OCI-LY7 (cell line): ENCODE data around the gene GALNT10. TPM values are rescaled to one million over a fixed set of nuclear protein-coding genes. Genes with fewer than 3 reads are reported as not detected.

Source experiments
- BruUV-seq: library from RNA; stranded (reverse); fragments of 400-500 nt; replicated peaks from 2 replicates; lab custom pipeline; 2021; lab: Mats Ljungman, UMichigan
- CTCF ChIA-PET: fragments of 300-600 bp; sonication (Branson Sonifier 250); formaldehyde crosslinking; loops from one replicate; lab custom pipeline; 2022; ENCODE audit warnings: antibody characterized with exemption; ENCODE audit not compliant: unreplicated experiment; lab: Charles Lee
- POLR2A ChIA-PET: fragments of 300-600 bp; sonication (Branson Sonifier 250); formaldehyde crosslinking; loops from one replicate; lab custom pipeline; 2022; ENCODE audit warnings: antibody characterized with exemption; lab: Charles Lee
- DNase-seq: peaks from one replicate; pipeline ENCODE4 v3.0.0-alpha.2; 2015; ENCODE audit warnings: low spot score
- H2AFZ ChIP-seq: fragments of 200-600 bp; sonication (generic), shearing (Covaris generic); 2 replicates; pipeline ENCODE4 v1.6.1; 2014; ENCODE audit warnings: mild to moderate bottlenecking, antibody characterized with exemption, low read length, moderate library complexity
- H3K27ac ChIP-seq: fragments of 200-600 bp; sonication (generic); 2 replicates; pipeline ENCODE4 v1.5.1; 2014; ENCODE audit warnings: mixed run types, low read depth, mild to moderate bottlenecking, moderate library complexity, low read length, inconsistent platforms; ENCODE audit not compliant: poor library complexity, severe bottlenecking
- H3K36me3 ChIP-seq: fragments of 200-600 bp; sonication (generic); 2 replicates; pipeline ENCODE4 v1.6.1; 2014; ENCODE audit warnings: mild to moderate bottlenecking, antibody characterized with exemption, low read length, moderate library complexity, mixed read lengths; ENCODE audit not compliant: insufficient read depth
- H3K4me1 ChIP-seq: fragments of 200-600 bp; sonication (generic); 2 replicates; pipeline ENCODE4 v1.5.1; 2014; ENCODE audit warnings: mild to moderate bottlenecking, low read length; ENCODE audit not compliant: insufficient read depth, poor library complexity, severe bottlenecking
- H3K4me2 ChIP-seq: fragments of 200-600 bp; sonication (generic); 2 replicates; pipeline ENCODE4 v1.6.1; 2014; ENCODE audit warnings: mild to moderate bottlenecking, low read length
- H3K4me3 ChIP-seq: fragments of 200-600 bp; sonication (generic); 2 replicates; pipeline ENCODE4 v1.5.1; 2014; ENCODE audit warnings: mild to moderate bottlenecking, low read depth, low read length; ENCODE audit not compliant: poor library complexity, severe bottlenecking
- H3K79me2 ChIP-seq: fragments of 200-600 bp; sonication (generic); 2 replicates; pipeline ENCODE4 v1.6.1; 2016; ENCODE audit warnings: low read depth, mild to moderate bottlenecking, low read length, moderate library complexity, mixed read lengths; ENCODE audit not compliant: insufficient read depth
- H3K9me2 ChIP-seq: fragments of 200-600 bp; sonication (generic); 2 replicates; pipeline ENCODE4 v1.6.1; 2016; ENCODE audit warnings: mild to moderate bottlenecking, low read length, mixed read lengths; ENCODE audit not compliant: insufficient read depth
- H3K9me3 ChIP-seq: fragments of 200-600 bp; sonication (generic); 2 replicates; pipeline ENCODE4 v1.6.1; 2014; ENCODE audit warnings: mild to moderate bottlenecking, mixed run types, low read length, mixed read lengths
- H4K20me1 ChIP-seq: fragments of 200-600 bp; sonication (generic); 2 replicates; pipeline ENCODE4 v1.6.1; 2014; ENCODE audit warnings: mild to moderate bottlenecking, antibody characterized with exemption, low read length, moderate library complexity, mixed read lengths; ENCODE audit not compliant: insufficient read depth
- EZH2phosphoT487 ChIP-seq: fragments of 200-600 bp; sonication (generic); IDR thresholded peaks from 2 replicates; pipeline ENCODE4 v1.6.1; 2018; ENCODE audit warnings: low read depth, borderline replicate concordance, mild to moderate bottlenecking, mixed run types, antibody characterized with exemption, low read length, moderate library complexity, mixed read lengths
- intact Hi-C: fragments of 100-400 bp; cut with micrococcal nuclease; formaldehyde crosslinking; loops from one replicate; pipeline ENCODE4 v1.10.0; 2022; ENCODE audit not compliant: unreplicated experiment
- total RNA-seq, 2 experiments: library from RNA; depleted of rRNA in 1 of 2; stranded (reverse); fragments of >200 nt in 1 of 2; shearing (Covaris generic) in 1 of 2; gene quantifications; 2 replicates each; pipeline ENCODE4 v1.2.3, GENCODE V29; 2014 to 2022
- TF ChIP-seq, protein P1 (sequence below): fragments of 200-600 bp; sonication (generic); conservative IDR thresholded peaks from 2 replicates; pipeline ENCODE4 v1.5.1; 2014; ENCODE audit warnings: mild to moderate bottlenecking, antibody characterized with exemption, low read length, moderate library complexity, mixed read lengths

GALNT10 gene
- total RNA-seq, 2 experiments from 2014 or later, result 7.3 to 20.6 TPM

DNA sequence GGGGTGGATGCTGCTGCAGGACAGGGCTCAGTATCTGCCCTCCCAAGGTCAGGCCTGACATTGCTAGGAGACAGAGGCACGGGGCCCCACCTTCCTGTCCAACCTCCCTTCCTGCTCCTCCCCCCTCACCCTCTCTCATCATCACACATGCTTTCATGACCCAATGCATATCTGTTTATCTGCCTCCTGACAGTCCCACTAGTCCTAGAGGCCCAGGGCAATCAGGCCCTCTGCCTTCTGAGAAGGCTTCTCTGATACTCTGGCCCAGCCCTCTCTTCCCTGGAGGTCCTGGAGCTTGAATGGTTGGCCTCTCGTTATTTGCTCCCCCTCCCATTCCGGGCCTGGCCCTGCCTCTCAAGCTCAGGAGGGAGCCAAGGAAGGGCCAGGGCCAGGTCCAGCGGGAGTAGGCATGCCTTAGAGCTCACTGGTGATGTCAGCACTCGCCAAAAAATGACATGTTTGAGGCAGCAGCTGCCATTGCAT lies 164.6 kb downstream of the GALNT10 start:
- POLR2A ChIA-PET, result no interaction called here
- intact Hi-C loops, result no loop called here

DNA sequence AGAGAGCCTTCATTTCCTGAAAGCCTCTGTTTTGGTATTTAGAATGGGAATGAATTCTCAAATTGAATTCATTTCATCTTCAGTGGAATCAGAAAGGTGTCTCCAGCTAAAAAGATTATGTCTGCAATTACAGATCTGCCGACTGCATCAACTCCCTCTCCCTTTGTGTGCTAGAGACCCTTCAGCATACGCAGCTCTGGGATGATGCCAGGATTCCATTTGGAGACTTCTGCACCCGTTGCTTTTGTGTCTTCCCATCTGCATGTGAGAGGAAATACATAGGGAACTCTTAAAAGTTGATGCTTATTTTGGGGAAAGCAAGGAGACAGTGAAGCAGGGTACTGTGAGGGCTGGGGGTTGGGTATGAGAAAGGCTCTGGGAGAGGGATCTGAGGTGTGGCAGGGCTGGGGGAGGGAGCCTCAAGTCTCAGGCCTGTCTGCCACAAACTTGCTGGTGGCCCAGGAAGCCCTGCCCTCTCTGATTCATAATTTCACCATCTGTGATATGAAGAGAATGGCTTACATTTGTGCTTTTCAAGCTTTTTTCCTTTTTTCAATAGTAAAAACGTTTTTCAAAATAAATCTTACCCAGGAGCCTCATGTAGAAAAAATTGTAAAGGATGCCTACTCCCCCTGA lies 165.6 kb downstream of the GALNT10 start:
- Histone ChIP-seq H3K27ac (no peak overlapping the region), H3K4me1 (no peaks in the 10 kb centered on the region), H3K9me2 (no peaks in the 10 kb centered on the region), H3K4me2 (no peak overlapping the region), H3K4me3 (no peak overlapping the region), H4K20me1 (no peaks in the 10 kb centered on the region), H3K36me3 (no peaks in the 10 kb centered on the region), H3K9me3 (no peaks in the 10 kb centered on the region), H3K79me2 (no peaks in the 10 kb centered on the region), H2AFZ (no peak overlapping the region)
- ChIA-PET CTCF (no interaction called here), POLR2A (no interaction called here)
- TF ChIP-seq EZH2phosphoT487, result no peak
- TF ChIP-seq, protein P1, sequence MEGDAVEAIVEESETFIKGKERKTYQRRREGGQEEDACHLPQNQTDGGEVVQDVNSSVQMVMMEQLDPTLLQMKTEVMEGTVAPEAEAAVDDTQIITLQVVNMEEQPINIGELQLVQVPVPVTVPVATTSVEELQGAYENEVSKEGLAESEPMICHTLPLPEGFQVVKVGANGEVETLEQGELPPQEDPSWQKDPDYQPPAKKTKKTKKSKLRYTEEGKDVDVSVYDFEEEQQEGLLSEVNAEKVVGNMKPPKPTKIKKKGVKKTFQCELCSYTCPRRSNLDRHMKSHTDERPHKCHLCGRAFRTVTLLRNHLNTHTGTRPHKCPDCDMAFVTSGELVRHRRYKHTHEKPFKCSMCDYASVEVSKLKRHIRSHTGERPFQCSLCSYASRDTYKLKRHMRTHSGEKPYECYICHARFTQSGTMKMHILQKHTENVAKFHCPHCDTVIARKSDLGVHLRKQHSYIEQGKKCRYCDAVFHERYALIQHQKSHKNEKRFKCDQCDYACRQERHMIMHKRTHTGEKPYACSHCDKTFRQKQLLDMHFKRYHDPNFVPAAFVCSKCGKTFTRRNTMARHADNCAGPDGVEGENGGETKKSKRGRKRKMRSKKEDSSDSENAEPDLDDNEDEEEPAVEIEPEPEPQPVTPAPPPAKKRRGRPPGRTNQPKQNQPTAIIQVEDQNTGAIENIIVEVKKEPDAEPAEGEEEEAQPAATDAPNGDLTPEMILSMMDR, result no peak
- no peak for DNase-seq
- no TSS peak for BruUV-seq
- intact Hi-C loops, result no loop called here

More for the DNA sequence above, 164.6 kb downstream of the GALNT10 start:
- Histone ChIP-seq H3K4me1 (no peaks in the 10 kb centered on the region), H3K27ac (no peak overlapping the region), H3K4me3 (no peak overlapping the region), H3K4me2 (no peak overlapping the region), H3K36me3 (no peaks in the 10 kb centered on the region), H3K9me2 (no peaks in the 10 kb centered on the region), H3K79me2 (no peaks in the 10 kb centered on the region), H3K9me3 (no peaks in the 10 kb centered on the region), H2AFZ (no peak overlapping the region), H4K20me1 (no peaks in the 10 kb centered on the region)
- DNase-seq, result no peak
- no TSS peak for BruUV-seq
- CTCF ChIA-PET, result no interaction called here
- TF ChIP-seq EZH2phosphoT487, result no peak
- TF ChIP-seq, protein P1, result no peak

DNA sequence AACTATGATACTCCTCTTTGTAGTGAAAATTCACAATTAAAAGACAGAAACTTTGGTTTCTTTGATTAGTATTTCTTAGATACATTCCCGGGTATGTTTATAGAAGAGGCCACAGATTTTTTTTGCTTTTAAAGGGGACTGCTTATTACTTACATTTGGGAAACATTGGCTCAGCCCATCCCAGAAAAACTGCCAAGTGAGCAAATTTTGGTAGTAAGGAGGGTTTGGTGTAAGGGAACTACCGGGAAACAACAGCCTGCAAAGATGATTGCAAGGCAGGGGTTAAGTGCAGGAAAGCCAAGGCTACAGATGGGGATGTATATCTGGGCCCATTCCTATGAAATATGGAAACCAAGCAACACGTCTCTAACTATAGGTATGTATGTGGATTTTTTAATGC lies 166.4 kb downstream of the GALNT10 start:
- intact Hi-C loops, result no loop called here
- no TSS peak for BruUV-seq
- no peaks in the 10 kb centered on the region for H3K9me2 ChIP-seq
- TF ChIP-seq EZH2phosphoT487, result no peak
- TF ChIP-seq, protein P1, result no peak
- H3K4me3 ChIP-seq, result no peak overlapping the region
- POLR2A ChIA-PET, result no interaction called here
- no peak for DNase-seq
- H3K27ac ChIP-seq, result no peak overlapping the region
- H3K4me2 ChIP-seq, result no peak overlapping the region
- no peak overlapping the region for H2AFZ ChIP-seq
- no peaks in the 10 kb centered on the region for H3K9me3 ChIP-seq
- no peaks in the 10 kb centered on the region for H4K20me1 ChIP-seq
- no peaks in the 10 kb centered on the region for H3K36me3 ChIP-seq
- no peaks in the 10 kb centered on the region for H3K4me1 ChIP-seq
- H3K79me2 ChIP-seq, result no peaks in the 10 kb centered on the region
- CTCF ChIA-PET, result no interaction called here
